Peyer's patch (tissue), 4 donors: ENCODE measurements around the gene MTMR12.

Experiments used
- POLR2A ChIP-seq, 2 donors: fragments of 450-650 bp; IDR thresholded peaks; one replicate each; pipeline ENCODE4 v1.5.1; 2017; ENCODE audit warnings: antibody characterized with exemption in 2 of 2, mild to moderate bottlenecking in 2 of 2, moderate library complexity in 2 of 2
- TF ChIP-seq, protein P1 (sequence below), 6 experiments: fragments of 450-650 bp in 4 of 6; fragments of 200-600 bp in 2 of 6; sonication (generic) in 1 of 6; IDR thresholded peaks; one replicate each; pipeline ENCODE4 v1.5.1; 2017 to 2019; ENCODE audit warnings: antibody characterized with exemption in 6 of 6, mild to moderate bottlenecking in 3 of 6, moderate library complexity in 1 of 6

- TF ChIP-seq, protein P1, sequence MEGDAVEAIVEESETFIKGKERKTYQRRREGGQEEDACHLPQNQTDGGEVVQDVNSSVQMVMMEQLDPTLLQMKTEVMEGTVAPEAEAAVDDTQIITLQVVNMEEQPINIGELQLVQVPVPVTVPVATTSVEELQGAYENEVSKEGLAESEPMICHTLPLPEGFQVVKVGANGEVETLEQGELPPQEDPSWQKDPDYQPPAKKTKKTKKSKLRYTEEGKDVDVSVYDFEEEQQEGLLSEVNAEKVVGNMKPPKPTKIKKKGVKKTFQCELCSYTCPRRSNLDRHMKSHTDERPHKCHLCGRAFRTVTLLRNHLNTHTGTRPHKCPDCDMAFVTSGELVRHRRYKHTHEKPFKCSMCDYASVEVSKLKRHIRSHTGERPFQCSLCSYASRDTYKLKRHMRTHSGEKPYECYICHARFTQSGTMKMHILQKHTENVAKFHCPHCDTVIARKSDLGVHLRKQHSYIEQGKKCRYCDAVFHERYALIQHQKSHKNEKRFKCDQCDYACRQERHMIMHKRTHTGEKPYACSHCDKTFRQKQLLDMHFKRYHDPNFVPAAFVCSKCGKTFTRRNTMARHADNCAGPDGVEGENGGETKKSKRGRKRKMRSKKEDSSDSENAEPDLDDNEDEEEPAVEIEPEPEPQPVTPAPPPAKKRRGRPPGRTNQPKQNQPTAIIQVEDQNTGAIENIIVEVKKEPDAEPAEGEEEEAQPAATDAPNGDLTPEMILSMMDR (IDR thresholded peaks at IDR 0.05), result no peak
- no peak for TF ChIP-seq POLR2A (IDR thresholded peaks at IDR 0.05)
Observed at GRCh38 chr5:32314658-32315057, 1.9 kb upstream of the MTMR12 start.
